ENCODE data around the gene RPS2. TPM values are rescaled to one million over a fixed set of nuclear protein-coding genes. Genes with fewer than 3 reads are reported as not detected.

RPS2 gene
- total RNA-seq, 2 donors from 2014 or later: 2,300 to 2,472 TPM

DNA sequence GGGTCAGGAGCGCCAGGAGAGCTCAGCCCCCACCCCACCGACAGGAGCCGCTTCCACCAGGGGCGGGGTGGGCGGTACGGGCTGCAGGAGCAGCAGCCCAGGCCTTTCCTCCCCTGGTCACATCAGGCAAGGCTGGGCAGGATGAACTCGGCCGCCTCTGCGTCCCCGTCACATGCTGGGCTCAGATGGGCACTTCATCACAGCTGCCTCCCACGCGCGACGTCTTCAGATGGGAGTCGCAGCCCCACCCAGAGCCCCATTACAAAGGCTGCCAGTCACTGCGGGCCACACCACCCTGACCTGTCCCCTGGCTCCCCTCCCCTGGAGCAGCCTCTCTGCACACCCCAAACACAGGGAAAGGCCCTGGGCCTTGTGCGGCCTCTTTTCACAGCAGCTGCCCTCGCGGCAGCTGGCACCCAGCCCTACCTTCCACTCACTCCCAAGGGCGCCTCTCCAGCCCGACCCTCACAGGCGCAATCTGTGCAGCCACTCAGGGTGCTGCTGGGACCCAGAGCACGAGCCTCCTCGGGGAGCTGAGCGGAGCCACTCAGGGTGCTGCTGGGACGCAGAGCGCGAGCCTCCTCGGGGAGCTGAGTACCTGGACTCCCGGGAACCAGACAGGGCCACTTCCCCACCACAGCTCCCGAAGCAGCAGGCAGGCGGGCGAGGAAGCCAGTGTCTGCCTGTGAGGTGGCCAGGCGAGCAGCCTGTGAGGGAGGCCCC lies 40.3 kb upstream of the RPS2 start:
- intact Hi-C loops (cut with DNase I): no loop called here
- peaks cover 58% of the 10 kb centered on the region for H3K4me1 ChIP-seq
- peaks cover 17% of the 10 kb centered on the region in 2 donors for H3K36me3 ChIP-seq (replicated peaks in 1 of 2; ENCODE audit: insufficient read depth in 1 of 2, low read depth in 2 of 2)
- H3K27ac ChIP-seq: peak overlapping the region in 3 of 4 donors; percentile 61 to 83 (median 72)
- DNase-seq: peak in 2 of 4 donors; percentile 12 to 46
- 60 to 83% methylated on average over 1 to 21 of the region's 34 CpGs for WGBS, 2 donors
- ATAC-seq: no peak
- no peaks in the 10 kb centered on the region for H3K27me3 ChIP-seq
- no peak overlapping the region for H3K4me3 ChIP-seq
- TF ChIP-seq, protein P1, sequence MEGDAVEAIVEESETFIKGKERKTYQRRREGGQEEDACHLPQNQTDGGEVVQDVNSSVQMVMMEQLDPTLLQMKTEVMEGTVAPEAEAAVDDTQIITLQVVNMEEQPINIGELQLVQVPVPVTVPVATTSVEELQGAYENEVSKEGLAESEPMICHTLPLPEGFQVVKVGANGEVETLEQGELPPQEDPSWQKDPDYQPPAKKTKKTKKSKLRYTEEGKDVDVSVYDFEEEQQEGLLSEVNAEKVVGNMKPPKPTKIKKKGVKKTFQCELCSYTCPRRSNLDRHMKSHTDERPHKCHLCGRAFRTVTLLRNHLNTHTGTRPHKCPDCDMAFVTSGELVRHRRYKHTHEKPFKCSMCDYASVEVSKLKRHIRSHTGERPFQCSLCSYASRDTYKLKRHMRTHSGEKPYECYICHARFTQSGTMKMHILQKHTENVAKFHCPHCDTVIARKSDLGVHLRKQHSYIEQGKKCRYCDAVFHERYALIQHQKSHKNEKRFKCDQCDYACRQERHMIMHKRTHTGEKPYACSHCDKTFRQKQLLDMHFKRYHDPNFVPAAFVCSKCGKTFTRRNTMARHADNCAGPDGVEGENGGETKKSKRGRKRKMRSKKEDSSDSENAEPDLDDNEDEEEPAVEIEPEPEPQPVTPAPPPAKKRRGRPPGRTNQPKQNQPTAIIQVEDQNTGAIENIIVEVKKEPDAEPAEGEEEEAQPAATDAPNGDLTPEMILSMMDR (IDR thresholded peaks at IDR 0.05): no peak
- TF ChIP-seq POLR2A (IDR thresholded peaks at IDR 0.05): no peak
- H3K9me3 ChIP-seq: no peaks in the 10 kb centered on the region

DNA sequence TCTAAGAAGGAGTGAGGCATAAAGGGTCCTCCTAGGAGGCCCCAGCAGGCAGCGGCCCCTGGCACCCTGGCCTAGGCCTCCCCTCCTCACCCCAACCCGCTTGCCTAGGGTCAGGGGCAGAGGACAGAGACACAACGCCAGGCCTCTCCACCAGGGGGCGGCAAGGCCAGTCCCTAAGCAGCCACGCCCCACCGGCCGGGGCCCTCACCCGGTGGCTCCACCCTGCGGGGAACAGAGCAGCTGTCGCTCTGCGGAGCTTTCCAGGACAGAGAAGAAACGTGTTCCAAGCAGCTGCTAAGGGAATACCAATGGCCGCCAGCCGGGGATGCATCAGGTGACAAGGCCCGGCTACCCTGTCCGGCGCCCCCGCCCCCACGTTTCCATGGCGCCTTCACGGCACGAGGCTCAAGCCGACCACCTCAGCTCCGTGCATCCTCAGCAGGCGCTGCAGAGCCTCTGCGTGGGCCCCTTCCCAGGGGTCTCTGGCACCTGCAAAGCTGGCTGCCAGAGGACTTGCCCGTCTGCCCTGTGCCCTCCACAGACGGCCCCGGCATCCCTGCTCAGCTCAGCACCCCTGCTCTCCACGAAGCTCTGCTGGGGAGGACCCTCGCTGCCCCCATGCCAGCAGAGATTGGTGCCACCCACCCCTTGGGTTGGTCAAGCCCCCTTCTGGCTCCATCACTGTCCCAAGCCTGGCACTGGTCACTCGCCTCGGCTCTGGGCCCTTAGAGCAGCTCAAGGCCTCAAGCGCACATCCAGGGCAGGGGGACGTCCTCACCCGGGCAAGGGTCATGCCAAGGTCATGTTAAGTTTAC lies 39.4 kb upstream of the RPS2 start:
- H3K4me1 ChIP-seq: peaks cover 58% of the 10 kb centered on the region
- no peaks in the 10 kb centered on the region for H3K9me3 ChIP-seq
- peak; percentile 89 for ATAC-seq
- no peaks in the 10 kb centered on the region for H3K27me3 ChIP-seq
- 18 to 46% methylated on average over 12 to 34 of the region's 36 CpGs for WGBS, 2 donors
- H3K27ac ChIP-seq: peak overlapping the region; percentile 61 to 83 (median 75)
- H3K36me3 ChIP-seq (replicated peaks in 1 of 2; ENCODE audit: insufficient read depth in 1 of 2, low read depth in 2 of 2): peaks cover 26% of the 10 kb centered on the region in 2 donors
- TF ChIP-seq POLR2A (IDR thresholded peaks at IDR 0.05): no peak
- TF ChIP-seq, protein P1 (IDR thresholded peaks at IDR 0.05): peak; percentile 89 to 98 (median 95)
- peak; percentile 96 to 98 (median 97) for DNase-seq
- H3K4me3 ChIP-seq: no peak overlapping the region
- intact Hi-C loops (cut with DNase I): no loop called here

DNA sequence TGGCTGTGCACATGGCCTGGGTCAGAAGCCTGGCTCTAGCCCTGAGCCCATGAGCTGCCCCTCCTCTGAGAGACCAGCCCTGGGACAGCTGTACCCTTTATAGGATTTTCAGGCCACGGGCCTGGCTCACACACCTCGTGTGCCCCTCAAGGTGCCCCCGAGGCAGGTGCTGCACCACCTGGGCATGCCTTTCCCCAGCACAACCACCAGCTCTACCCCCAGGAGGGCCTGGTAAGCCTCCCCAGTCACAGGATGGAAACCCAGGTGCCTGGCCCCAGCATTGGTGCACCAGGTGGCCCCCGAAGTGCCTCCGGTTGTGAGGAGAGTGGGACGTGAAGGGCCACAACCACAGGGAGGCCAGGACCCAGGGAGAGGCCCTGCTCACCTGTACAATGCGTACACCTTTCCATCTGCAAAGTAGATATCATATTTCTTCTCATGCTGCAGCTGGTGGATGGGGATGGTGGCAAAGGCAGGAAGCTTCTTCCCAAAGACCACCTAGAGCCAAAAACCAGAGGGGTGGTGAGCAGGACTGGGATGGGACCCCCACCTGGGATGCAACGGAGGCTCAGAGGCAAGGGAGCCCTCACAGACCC lies 38.7 kb upstream of the RPS2 start:
- DNase-seq (no peak), ATAC-seq (no peak)
- 51 to 66% methylated on average over 6 to 8 of the region's 8 CpGs for WGBS, 2 donors
- Histone ChIP-seq H3K27ac (peak overlapping the region in 1 of 4 donors; percentile 72), H3K27me3 (no peaks in the 10 kb centered on the region), H3K4me1 (peaks cover 52% of the 10 kb centered on the region), H3K4me3 (no peak overlapping the region), H3K36me3 (replicated peaks in 1 of 2; ENCODE audit: insufficient read depth in 1 of 2, low read depth in 2 of 2) (peaks cover 27 to 33% of the 10 kb centered on the region in 2 donors), H3K9me3 (no peaks in the 10 kb centered on the region)
- intact Hi-C loops (cut with DNase I): no loop called here
- no peak for TF ChIP-seq POLR2A (IDR thresholded peaks at IDR 0.05)
- TF ChIP-seq, protein P1 (IDR thresholded peaks at IDR 0.05): no peak

DNA sequence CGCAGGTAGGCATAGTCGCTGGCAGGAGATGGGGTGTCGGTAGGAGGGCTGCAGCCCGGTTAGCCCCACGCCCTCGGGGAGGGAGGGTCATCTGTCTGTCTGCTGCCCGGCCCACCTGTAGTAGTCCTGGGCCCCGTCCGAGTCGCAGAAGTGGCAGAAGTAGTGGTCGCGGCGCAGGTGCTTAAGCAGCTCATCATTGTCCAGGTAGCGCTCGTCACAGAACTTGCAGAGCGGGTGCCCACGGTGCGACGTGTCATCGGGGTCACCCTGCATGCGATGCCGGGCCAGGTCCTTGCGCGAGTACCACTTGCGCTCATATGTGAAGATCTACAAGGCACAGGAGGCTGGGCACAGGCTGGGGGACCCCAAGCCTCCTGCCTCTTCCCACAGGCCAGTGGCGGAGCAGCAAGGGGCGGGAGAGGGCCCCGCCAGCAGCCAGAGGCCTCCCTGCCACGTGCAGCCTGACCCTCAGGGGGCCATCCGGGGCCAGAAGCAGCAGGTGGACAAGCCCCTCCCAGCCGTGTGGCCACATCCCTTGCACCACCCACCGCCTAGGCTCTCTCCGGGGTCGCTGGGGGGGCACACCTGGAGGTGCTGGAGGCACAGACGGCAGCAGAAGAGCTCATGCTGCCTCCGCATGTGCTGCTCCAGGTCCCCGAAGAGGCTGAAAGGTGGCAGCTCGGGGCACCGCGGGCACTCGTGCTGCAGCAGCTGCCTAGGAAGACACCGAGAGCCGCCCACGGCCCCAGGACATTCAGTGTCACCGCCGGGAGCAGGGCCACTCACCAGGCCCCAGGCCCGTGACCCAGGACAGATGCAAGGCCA lies 38.0 kb upstream of the RPS2 start:
- TF ChIP-seq POLR2A (IDR thresholded peaks at IDR 0.05): no peak
- TF ChIP-seq, protein P1 (IDR thresholded peaks at IDR 0.05): no peak
- H3K4me1 ChIP-seq: peaks cover 45% of the 10 kb centered on the region
- H3K9me3 ChIP-seq: no peaks in the 10 kb centered on the region
- no peak overlapping the region for H3K27ac ChIP-seq
- no peak overlapping the region for H3K4me3 ChIP-seq
- no peaks in the 10 kb centered on the region for H3K27me3 ChIP-seq
- intact Hi-C loops (cut with DNase I): no loop called here
- 86 to 94% methylated on average over 9 to 46 of the region's 47 CpGs for WGBS, 2 donors
- DNase-seq (peak in 1 of 4 donors; percentile 12), ATAC-seq (no peak)
- H3K36me3 ChIP-seq (replicated peaks in 1 of 2; ENCODE audit: insufficient read depth in 1 of 2, low read depth in 2 of 2): peaks cover 33% of the 10 kb centered on the region in 2 donors

Data from body of pancreas (tissue), 4 donors.